ENCODE measurements around the gene FBXL7. TPM values are rescaled to one million over a fixed set of nuclear protein-coding genes. Genes with fewer than 3 reads are reported as not detected.

Gene FBXL7
- total and polyA plus RNA-seq, 2 of the 8 experiments (the other 6 are each of a cell fraction or from before 2014, with no cell fraction given): 17.7 to 17.8 TPM

GRCh38 chr5:15450949-15451348 lies 49.0 kb upstream of the FBXL7 start (continued):
- TF ChIP-seq, protein P1, sequence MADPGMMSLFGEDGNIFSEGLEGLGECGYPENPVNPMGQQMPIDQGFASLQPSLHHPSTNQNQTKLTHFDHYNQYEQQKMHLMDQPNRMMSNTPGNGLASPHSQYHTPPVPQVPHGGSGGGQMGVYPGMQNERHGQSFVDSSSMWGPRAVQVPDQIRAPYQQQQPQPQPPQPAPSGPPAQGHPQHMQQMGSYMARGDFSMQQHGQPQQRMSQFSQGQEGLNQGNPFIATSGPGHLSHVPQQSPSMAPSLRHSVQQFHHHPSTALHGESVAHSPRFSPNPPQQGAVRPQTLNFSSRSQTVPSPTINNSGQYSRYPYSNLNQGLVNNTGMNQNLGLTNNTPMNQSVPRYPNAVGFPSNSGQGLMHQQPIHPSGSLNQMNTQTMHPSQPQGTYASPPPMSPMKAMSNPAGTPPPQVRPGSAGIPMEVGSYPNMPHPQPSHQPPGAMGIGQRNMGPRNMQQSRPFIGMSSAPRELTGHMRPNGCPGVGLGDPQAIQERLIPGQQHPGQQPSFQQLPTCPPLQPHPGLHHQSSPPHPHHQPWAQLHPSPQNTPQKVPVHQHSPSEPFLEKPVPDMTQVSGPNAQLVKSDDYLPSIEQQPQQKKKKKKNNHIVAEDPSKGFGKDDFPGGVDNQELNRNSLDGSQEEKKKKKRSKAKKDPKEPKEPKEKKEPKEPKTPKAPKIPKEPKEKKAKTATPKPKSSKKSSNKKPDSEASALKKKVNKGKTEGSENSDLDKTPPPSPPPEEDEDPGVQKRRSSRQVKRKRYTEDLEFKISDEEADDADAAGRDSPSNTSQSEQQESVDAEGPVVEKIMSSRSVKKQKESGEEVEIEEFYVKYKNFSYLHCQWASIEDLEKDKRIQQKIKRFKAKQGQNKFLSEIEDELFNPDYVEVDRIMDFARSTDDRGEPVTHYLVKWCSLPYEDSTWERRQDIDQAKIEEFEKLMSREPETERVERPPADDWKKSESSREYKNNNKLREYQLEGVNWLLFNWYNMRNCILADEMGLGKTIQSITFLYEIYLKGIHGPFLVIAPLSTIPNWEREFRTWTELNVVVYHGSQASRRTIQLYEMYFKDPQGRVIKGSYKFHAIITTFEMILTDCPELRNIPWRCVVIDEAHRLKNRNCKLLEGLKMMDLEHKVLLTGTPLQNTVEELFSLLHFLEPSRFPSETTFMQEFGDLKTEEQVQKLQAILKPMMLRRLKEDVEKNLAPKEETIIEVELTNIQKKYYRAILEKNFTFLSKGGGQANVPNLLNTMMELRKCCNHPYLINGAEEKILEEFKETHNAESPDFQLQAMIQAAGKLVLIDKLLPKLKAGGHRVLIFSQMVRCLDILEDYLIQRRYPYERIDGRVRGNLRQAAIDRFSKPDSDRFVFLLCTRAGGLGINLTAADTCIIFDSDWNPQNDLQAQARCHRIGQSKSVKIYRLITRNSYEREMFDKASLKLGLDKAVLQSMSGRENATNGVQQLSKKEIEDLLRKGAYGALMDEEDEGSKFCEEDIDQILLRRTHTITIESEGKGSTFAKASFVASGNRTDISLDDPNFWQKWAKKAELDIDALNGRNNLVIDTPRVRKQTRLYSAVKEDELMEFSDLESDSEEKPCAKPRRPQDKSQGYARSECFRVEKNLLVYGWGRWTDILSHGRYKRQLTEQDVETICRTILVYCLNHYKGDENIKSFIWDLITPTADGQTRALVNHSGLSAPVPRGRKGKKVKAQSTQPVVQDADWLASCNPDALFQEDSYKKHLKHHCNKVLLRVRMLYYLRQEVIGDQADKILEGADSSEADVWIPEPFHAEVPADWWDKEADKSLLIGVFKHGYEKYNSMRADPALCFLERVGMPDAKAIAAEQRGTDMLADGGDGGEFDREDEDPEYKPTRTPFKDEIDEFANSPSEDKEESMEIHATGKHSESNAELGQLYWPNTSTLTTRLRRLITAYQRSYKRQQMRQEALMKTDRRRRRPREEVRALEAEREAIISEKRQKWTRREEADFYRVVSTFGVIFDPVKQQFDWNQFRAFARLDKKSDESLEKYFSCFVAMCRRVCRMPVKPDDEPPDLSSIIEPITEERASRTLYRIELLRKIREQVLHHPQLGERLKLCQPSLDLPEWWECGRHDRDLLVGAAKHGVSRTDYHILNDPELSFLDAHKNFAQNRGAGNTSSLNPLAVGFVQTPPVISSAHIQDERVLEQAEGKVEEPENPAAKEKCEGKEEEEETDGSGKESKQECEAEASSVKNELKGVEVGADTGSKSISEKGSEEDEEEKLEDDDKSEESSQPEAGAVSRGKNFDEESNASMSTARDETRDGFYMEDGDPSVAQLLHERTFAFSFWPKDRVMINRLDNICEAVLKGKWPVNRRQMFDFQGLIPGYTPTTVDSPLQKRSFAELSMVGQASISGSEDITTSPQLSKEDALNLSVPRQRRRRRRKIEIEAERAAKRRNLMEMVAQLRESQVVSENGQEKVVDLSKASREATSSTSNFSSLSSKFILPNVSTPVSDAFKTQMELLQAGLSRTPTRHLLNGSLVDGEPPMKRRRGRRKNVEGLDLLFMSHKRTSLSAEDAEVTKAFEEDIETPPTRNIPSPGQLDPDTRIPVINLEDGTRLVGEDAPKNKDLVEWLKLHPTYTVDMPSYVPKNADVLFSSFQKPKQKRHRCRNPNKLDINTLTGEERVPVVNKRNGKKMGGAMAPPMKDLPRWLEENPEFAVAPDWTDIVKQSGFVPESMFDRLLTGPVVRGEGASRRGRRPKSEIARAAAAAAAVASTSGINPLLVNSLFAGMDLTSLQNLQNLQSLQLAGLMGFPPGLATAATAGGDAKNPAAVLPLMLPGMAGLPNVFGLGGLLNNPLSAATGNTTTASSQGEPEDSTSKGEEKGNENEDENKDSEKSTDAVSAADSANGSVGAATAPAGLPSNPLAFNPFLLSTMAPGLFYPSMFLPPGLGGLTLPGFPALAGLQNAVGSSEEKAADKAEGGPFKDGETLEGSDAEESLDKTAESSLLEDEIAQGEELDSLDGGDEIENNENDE (IDR thresholded peaks at IDR 0.05; ENCODE audit: insufficient replicate concordance, low read length): no peak
- TF ChIP-seq HDAC2 (IDR thresholded peaks at IDR 0.05; ENCODE audit: borderline replicate concordance in 1 of 2, low read depth in 2 of 2, low read length in 2 of 2): no peak
- no peak for TF ChIP-seq TAF1 (IDR thresholded peaks at IDR 0.05; ENCODE audit: low read depth, low read length)
- TF ChIP-seq SP1 (IDR thresholded peaks at IDR 0.05; ENCODE audit: low read depth, low read length): no peak
- no peak for TF ChIP-seq RBBP5 (IDR thresholded peaks at IDR 0.05; ENCODE audit: borderline replicate concordance, low read depth, low read length)
- no peak for TF ChIP-seq BCL11A (IDR thresholded peaks at IDR 0.05; ENCODE audit: low read depth in 2 of 2, low read length in 2 of 2)

Measured in H1 (cell line).